ENCODE data around the gene C1orf226. TPM values are rescaled to one million over a fixed set of nuclear protein-coding genes. Genes with fewer than 3 reads are reported as not detected.

Gene C1orf226
- total and polyA plus RNA-seq, 9 of the 15 experiments (the other 6 are each of a cell fraction or from before 2014, with no cell fraction given), result 0.10 to 1.4 (median 0.47) TPM

- Histone ChIP-seq H3K4me3 (no peak overlapping the region), H3K36me3 (ENCODE audit: control insufficient read depth, insufficient read depth, low read length) (no peaks in the 10 kb centered on the region; the same call in 2 of the 3 replicates), H3K27ac (ENCODE audit: extremely low read depth, low read depth, low read length) (no peak overlapping the region; the same call in 1 of the 3 replicates), H3K4me2 (ENCODE audit: insufficient read depth, low read length) (no peak overlapping the region), H3K9ac (ENCODE audit: insufficient read depth in 1 of 2, low read depth in 2 of 2, low read length in 2 of 2) (peak overlapping the region in 1 of 2 experiments; percentile 8; a peak in 1 of 4 replicates), H3K79me2 (ENCODE audit: control insufficient read depth, insufficient read depth, low read length) (peaks cover 12% of the 10 kb centered on the region; the same call in 2 of the 3 replicates), H3K27me3 (ENCODE audit: control insufficient read depth in 2 of 2, insufficient read depth in 2 of 2, low read length in 2 of 2) (no peaks in the 10 kb centered on the region), H3K9me3 (replicated peaks; ENCODE audit: control insufficient read depth, insufficient read depth, low read depth, low read length) (no peaks in the 10 kb centered on the region), H4K20me1 (replicated peaks; ENCODE audit: control insufficient read depth, insufficient read depth, low read length) (no peaks in the 10 kb centered on the region), H3K9me1 (ENCODE audit: control insufficient read depth, insufficient read depth, low read length) (peaks cover 6% of the 10 kb centered on the region), H3K4me1 (replicated peaks in 1 of 2; ENCODE audit: control insufficient read depth in 2 of 2, insufficient read depth in 2 of 2, low read length in 2 of 2) (peaks cover 61 to 80% of the 10 kb centered on the region in 2 experiments; a peak in 4 of 5 replicates), H2AFZ (ENCODE audit: low read depth, low read length) (0 out of 2 replicates have a peak overlapping the region, but pooled peaks have one; percentile 13)
- FAIRE-seq, result no peak
- intact Hi-C loops (cut with micrococcal nuclease), result no loop called here
- no peak for TF ChIP-seq POLR2G (IDR thresholded peaks at IDR 0.05; ENCODE audit: low read depth, low read length)
- TF ChIP-seq, protein P1, sequence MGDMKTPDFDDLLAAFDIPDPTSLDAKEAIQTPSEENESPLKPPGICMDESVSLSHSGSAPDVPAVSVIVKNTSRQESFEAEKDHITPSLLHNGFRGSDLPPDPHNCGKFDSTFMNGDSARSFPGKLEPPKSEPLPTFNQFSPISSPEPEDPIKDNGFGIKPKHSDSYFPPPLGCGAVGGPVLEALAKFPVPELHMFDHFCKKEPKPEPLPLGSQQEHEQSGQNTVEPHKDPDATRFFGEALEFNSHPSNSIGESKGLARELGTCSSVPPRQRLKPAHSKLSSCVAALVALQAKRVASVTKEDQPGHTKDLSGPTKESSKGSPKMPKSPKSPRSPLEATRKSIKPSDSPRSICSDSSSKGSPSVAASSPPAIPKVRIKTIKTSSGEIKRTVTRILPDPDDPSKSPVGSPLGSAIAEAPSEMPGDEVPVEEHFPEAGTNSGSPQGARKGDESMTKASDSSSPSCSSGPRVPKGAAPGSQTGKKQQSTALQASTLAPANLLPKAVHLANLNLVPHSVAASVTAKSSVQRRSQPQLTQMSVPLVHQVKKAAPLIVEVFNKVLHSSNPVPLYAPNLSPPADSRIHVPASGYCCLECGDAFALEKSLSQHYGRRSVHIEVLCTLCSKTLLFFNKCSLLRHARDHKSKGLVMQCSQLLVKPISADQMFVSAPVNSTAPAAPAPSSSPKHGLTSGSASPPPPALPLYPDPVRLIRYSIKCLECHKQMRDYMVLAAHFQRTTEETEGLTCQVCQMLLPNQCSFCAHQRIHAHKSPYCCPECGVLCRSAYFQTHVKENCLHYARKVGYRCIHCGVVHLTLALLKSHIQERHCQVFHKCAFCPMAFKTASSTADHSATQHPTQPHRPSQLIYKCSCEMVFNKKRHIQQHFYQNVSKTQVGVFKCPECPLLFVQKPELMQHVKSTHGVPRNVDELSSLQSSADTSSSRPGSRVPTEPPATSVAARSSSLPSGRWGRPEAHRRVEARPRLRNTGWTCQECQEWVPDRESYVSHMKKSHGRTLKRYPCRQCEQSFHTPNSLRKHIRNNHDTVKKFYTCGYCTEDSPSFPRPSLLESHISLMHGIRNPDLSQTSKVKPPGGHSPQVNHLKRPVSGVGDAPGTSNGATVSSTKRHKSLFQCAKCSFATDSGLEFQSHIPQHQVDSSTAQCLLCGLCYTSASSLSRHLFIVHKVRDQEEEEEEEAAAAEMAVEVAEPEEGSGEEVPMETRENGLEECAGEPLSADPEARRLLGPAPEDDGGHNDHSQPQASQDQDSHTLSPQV (IDR thresholded peaks at IDR 0.05), result 0 out of 2 replicates have a peak, but pooled peaks have one; percentile 23
- in situ Hi-C loops (cut with MboI), result no loop called here
- DNase-seq (ENCODE audit: extremely low read depth in 1 of 4, low spot score in 3 of 4), result no peak
- 86% methylated on average over 6 of the region's 6 CpGs for WGBS (ENCODE audit: insufficient coverage, low coverage, missing lambda C conversion rate)
- ChIA-PET CTCF (ENCODE audit: low intra/inter-chr PET ratio) (no interaction called here), POLR2A (interaction anchor here (1.1 to 1.2 kb wide), 2 partner anchors 11 to 173 kb away, joined by 3 to 6 read pairs; no protein-coding TSS in a partner anchor)
- BruUV-seq (replicated peaks), result no TSS peak
- no peak for ATAC-seq
Observed at GRCh38 chr1:162383091-162383490, 1.6 kb downstream of the C1orf226 start.
